GM19035 (cell line): ENCODE measurements around the gene SNTA1.
"Not testable (repeated sequence)": the region's sequence is repeated elsewhere in the genome, so short reads cannot be mapped to it uniquely, and the experiment has no call there.

Experiments used
- ATAC-seq: cut with Tn5 transposase; IDR thresholded peaks from one replicate; pipeline ENCODE4 v1.9.1; 2021; ENCODE audit not compliant: unreplicated experiment

The SNTA1 gene

DNA sequence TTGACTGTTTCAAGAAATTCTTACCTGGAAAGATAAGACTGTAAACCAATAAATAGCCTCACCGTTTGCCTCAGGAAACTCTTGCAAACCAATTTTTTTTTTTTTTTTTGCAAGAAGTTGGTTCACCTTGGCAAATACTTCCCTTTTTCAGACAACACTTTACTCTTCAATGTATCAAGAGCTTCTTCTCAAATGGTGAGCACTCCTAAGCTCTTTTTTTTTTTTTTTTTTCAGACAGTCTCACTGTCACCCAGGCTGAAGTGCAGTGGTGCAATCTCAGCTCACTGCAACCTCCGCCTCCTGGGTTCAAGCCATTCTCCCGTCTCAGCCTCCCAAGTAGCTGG, 22.7 kb upstream of the SNTA1 start:
- ATAC-seq = no peak

GRCh38 chr20:33465481-33466302, 22.1 kb upstream of the SNTA1 start:
- ATAC-seq = no peak

DNA sequence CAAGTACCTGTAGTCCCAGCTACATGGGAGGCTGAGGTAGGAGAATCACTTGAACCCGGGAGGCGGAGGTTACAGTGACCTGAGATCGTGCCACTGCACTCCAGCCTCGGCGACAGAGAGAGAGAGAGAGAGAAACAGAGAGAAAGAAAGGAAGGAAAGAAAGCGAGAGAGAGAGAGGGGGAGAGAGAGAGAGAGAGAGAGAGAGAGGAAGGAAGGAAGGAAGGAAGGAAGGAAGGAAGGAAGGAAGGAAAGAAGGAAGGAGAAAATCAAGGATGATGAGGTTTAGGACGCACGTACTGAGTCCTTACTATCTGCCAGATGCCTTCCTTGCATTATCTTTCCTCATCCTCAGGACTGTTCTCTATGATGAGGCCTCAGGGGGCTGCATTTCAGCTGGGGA, 21.2 kb upstream of the SNTA1 start:
- ATAC-seq = not testable (repeated sequence)

GRCh38 chr20:33463332-33464101, 20.0 kb upstream of the SNTA1 start:
- ATAC-seq = no peak

DNA sequence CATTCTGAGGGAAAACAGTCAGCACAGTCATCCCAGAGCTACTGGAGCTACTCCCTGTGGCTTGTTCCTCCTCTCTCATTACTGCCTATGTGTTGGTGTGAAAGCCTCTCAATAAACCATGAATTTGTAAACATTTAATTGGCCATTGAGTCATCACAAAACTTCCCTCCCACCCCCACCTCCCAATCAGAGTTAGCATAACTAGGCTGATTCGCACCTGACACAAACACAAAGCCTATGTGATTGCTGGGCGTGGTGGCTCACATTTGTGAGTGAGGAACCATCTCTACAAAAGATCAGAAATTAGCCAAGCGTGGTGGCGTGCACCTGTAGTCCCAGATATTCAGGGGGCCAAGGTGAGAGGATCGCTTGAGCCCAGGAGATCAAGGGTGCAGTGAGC, 17.1 kb upstream of the SNTA1 start:
- no peak for ATAC-seq

DNA sequence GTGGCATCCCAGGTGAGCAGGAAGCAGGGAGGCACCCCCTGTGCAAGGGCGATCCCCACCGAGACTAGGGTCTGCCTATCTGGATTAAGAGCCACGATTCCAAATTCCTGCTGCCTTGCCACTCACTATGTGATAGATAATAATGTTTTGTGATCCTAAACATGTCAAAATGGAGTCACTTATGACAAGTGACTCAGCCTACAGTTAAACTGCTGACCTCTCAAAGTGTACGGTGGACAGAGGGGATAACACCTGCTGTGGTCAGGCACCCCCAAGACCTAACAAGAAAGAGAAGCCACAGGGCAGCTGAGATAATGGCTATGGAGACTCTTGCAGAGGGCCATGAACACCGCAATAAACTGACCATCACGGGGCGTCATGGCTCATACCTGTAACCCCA, 16.0 kb upstream of the SNTA1 start:
- ATAC-seq = no peak

- ATAC-seq = not testable (repeated sequence)
These were observed 13.5 kb upstream of the SNTA1 start for GRCh38 chr20:33456916-33457642.

GRCh38 chr20:33450867-33451266, 7.3 kb upstream of the SNTA1 start:
- no peak for ATAC-seq

DNA sequence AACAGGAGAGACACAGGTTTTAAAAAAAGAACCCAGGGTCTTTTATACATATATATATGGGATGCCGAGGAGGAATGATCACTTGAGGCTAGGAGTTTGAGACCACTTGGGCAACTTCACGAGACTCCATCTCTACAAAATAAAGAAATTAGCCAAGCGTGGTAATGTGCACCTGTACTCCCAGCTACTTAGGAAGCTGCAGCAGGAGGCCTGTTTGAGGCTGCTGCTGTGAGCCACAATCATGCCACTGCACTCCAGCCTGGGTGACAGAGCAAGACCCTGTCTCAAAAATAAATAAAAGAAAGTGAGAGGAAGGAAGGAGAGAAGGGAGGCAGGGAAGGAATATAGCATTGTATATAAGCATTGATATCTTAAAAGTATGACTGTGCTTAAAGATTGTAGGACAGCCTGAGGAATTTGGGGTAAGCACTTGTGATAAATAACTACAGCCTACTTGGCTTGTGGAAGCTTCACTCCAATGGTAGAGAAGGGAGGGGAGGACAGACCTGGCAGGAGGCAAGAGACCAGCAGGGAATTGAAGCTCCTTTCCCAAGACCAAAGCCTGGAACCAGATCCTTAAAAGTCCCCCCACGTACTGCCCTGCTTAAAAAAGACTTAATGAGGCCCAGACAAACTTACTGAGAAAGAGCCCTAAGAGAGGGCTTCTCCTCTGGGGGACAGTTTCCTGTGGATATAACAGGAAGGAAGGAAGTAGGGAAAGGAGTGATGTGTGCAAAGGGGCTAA, 2.5 kb upstream of the SNTA1 start:
- ATAC-seq = no peak

- ATAC-seq = no peak
These were observed 1.4 kb upstream of the SNTA1 start for GRCh38 chr20:33444797-33445560.

- ATAC-seq = peak; percentile 15
These were observed 504 bp downstream of the SNTA1 start for GRCh38 chr20:33443006-33443511.

- ATAC-seq = no peak
These were observed 1.2 kb downstream of the SNTA1 start for GRCh38 chr20:33442136-33443005.

DNA sequence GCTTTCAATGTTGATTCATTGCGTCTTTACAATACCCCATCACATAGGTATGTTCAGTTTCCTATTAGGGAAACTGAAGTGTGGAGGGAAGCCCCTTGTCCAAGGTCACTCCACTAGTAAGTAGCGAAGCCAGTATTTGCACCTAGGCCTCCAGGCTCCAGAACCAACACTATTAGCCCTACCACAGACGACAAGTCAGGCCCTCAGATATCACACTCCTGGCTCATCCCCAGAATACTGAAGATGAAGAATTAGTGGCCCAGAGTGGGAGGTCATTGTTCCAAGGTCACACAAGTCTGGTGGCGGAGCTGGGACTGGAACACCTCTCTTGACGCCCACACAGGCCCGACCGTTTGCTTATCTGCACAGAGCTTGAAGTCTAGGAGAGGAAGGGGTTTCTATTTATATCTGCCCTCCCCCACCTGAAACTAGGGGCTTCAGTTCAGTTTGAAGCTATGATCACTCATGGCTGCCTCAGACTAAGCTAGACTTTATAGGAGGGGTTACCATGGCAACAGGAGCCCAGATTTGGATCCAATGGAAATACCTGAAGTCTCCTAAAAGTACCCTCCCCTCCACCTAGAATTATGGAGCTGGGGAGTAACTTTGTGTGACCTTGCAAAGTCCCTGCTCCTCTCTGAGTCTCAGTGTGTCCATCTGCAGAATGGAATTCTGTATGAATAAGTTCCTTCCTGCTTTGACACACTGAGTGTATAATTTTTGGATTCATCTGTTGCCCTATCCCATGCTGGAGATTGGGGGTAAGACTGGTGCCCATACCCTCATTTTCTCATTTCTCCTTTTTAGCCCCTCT, 2.2 kb downstream of the SNTA1 start:
- ATAC-seq = no peak

DNA sequence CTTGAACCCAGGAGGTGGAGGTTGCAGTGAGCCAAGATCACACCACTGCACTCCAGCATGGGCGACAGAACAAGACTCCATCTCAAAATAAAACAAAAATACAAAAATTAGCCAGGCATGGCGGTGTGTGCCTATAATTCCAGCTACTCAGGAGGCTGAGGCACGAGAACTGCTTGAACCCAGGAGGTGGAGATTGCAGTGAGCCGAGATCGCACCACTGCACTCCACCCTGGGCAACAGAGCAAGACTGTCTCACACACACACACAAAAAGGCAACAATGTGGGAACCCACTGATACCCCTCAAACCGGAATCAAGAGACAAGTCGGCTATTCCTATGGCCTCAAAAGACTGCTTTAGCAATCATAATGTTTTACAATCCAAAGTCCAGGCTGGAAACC, 3.0 kb downstream of the SNTA1 start:
- ATAC-seq = not testable (repeated sequence)

- no peak for ATAC-seq
These were observed 5.1 kb downstream of the SNTA1 start for GRCh38 chr20:33438481-33438880.

GRCh38 chr20:33437141-33437911, 6.2 kb downstream of the SNTA1 start:
- no peak for ATAC-seq

DNA sequence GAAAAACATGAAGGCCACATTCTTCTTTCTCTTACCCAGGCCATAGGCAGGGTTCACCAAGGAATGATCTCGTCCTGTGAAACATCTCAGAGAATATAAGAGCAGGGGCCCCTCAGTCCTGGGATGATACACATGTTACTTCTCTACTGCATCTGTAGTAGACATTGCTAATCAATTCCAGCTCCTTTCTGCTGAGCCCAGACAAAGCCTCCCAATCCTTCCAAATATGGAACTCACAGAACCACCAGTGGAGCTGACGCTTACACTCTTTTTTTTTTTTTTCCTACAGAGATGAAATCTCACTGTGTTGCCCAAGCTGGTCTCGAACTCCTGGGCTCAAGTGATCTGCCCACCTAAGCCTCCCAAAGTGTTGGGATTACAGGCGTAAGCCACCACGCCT, 9.1 kb downstream of the SNTA1 start:
- ATAC-seq = no peak
